ENCODE measurements around the gene TTC28.

DNA sequence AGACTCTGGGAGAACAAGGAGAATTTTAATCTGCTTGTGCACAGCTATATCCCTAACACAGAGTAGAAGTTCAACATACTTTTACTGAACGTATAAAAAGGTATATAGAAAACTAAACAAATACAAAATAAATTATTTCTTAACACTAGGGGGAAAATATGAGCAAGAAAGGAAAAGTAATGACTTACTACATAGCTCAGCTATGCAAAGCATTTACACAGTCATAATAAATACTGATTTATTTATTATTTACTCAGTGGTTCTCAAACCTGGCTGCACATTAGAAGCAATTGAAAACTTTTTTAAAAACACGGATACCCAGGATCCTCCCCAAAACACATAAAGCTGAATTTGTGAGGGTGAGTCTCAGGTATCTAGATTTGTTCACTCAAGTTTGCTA is 182.5 kb downstream of the TTC28 start:
- TF ChIP-seq, protein P1, sequence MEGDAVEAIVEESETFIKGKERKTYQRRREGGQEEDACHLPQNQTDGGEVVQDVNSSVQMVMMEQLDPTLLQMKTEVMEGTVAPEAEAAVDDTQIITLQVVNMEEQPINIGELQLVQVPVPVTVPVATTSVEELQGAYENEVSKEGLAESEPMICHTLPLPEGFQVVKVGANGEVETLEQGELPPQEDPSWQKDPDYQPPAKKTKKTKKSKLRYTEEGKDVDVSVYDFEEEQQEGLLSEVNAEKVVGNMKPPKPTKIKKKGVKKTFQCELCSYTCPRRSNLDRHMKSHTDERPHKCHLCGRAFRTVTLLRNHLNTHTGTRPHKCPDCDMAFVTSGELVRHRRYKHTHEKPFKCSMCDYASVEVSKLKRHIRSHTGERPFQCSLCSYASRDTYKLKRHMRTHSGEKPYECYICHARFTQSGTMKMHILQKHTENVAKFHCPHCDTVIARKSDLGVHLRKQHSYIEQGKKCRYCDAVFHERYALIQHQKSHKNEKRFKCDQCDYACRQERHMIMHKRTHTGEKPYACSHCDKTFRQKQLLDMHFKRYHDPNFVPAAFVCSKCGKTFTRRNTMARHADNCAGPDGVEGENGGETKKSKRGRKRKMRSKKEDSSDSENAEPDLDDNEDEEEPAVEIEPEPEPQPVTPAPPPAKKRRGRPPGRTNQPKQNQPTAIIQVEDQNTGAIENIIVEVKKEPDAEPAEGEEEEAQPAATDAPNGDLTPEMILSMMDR (IDR thresholded peaks at IDR 0.05; ENCODE audit: poor library complexity, severe bottlenecking), result no peak
- TF ChIP-seq TAF1 (IDR thresholded peaks at IDR 0.05; ENCODE audit: low read depth) (no peak), RAD21 (conservative IDR thresholded peaks at IDR 0.05) (no peak), POLR2AphosphoS5 (IDR thresholded peaks at IDR 0.05) (no peak), EP300 (conservative IDR thresholded peaks at IDR 0.05; ENCODE audit: poor library complexity, severe bottlenecking) (no peak), MXI1 (conservative IDR thresholded peaks at IDR 0.05; ENCODE audit: poor library complexity, severe bottlenecking) (no peak), EZH2 (IDR thresholded peaks at IDR 0.05; ENCODE audit: borderline replicate concordance, insufficient read depth, low read length, poor library complexity, severe bottlenecking) (no peak), SMC3 (conservative IDR thresholded peaks at IDR 0.05; ENCODE audit: poor library complexity) (no peak)
- TF ChIP-seq, protein P2, sequence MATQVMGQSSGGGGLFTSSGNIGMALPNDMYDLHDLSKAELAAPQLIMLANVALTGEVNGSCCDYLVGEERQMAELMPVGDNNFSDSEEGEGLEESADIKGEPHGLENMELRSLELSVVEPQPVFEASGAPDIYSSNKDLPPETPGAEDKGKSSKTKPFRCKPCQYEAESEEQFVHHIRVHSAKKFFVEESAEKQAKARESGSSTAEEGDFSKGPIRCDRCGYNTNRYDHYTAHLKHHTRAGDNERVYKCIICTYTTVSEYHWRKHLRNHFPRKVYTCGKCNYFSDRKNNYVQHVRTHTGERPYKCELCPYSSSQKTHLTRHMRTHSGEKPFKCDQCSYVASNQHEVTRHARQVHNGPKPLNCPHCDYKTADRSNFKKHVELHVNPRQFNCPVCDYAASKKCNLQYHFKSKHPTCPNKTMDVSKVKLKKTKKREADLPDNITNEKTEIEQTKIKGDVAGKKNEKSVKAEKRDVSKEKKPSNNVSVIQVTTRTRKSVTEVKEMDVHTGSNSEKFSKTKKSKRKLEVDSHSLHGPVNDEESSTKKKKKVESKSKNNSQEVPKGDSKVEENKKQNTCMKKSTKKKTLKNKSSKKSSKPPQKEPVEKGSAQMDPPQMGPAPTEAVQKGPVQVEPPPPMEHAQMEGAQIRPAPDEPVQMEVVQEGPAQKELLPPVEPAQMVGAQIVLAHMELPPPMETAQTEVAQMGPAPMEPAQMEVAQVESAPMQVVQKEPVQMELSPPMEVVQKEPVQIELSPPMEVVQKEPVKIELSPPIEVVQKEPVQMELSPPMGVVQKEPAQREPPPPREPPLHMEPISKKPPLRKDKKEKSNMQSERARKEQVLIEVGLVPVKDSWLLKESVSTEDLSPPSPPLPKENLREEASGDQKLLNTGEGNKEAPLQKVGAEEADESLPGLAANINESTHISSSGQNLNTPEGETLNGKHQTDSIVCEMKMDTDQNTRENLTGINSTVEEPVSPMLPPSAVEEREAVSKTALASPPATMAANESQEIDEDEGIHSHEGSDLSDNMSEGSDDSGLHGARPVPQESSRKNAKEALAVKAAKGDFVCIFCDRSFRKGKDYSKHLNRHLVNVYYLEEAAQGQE (IDR thresholded peaks at IDR 0.05; ENCODE audit: borderline replicate concordance), result no peak

Data from neural cell (in vitro differentiated cells).